Measurements from ENCODE around the gene NCBP3. TPM values are rescaled to one million over a fixed set of nuclear protein-coding genes. Genes with fewer than 3 reads are reported as not detected.
A peak's percentile ranks its signal among the peaks of the same experiment; 100 is the strongest.

The NCBP3 gene
- total and polyA plus RNA-seq, 2 of the 4 experiments (the other 2 are of a cell fraction), result 10.8 to 13.5 TPM

DNA sequence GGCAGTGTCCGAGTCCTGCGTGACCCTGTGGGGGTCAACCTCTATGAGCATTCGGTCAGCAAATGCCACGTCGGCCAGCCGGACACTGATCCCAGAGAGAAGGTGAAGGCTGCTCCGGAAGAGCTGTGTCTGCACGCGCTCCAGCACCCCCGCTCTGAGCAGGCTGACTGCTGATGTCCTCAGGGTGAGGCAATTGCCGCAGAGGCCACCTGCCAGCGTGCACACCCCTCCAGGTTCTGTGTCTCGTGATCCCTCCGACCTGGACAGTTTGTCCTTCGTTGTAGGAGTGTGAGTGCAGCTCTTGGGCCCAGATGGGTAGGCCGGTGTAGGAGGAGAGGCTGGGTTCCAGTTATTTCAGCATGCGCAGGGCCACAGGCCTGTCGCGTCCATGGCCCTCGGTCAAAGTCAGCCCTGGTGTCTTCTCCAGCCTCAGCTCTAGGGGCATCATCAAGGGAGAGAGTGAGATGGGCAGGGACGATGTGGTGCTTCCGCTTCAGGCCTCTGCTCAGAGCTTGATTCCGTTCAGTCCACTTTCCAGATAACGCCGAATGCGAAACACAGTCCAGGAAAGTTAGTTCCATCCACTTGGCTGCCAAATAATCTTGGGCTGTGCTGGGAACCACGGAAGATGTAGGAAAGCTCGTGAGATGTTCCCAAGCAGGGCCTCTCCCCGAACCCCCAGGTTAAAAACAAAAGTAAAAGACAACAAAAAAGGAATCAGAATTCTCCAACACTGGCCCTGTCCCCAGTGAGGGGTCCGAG, 15.1 kb upstream of the NCBP3 start:
- H3K4me2 ChIP-seq (ENCODE audit: low read depth, low read length), result no peak overlapping the region
- no peaks in the 10 kb centered on the region for H3K9me3 ChIP-seq (ENCODE audit: control insufficient read depth, insufficient read depth, low read length)
- DNase-seq (no peak), ATAC-seq (ENCODE audit: low read depth) (no peak)
- no peak overlapping the region for H3K14ac ChIP-seq (replicated peaks; ENCODE audit: low read depth, low read length)
- H4K91ac ChIP-seq (ENCODE audit: insufficient read depth, low read depth, low read length), result no peak overlapping the region
- TF ChIP-seq, protein P1, sequence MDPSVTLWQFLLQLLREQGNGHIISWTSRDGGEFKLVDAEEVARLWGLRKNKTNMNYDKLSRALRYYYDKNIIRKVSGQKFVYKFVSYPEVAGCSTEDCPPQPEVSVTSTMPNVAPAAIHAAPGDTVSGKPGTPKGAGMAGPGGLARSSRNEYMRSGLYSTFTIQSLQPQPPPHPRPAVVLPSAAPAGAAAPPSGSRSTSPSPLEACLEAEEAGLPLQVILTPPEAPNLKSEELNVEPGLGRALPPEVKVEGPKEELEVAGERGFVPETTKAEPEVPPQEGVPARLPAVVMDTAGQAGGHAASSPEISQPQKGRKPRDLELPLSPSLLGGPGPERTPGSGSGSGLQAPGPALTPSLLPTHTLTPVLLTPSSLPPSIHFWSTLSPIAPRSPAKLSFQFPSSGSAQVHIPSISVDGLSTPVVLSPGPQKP (IDR thresholded peaks at IDR 0.05; ENCODE audit: borderline replicate concordance, low read depth, low read length), result no peak
- TF ChIP-seq CEBPB (IDR thresholded peaks at IDR 0.05; ENCODE audit: low read depth, low read length), result no peak
- TF ChIP-seq RAD21 (IDR thresholded peaks at IDR 0.05; ENCODE audit: low read length), result no peak
- no peak for TF ChIP-seq RFX5 (IDR thresholded peaks at IDR 0.05; ENCODE audit: low read depth, low read length)
- no peak for TF ChIP-seq BHLHE40 (IDR thresholded peaks at IDR 0.05; ENCODE audit: low read depth, low read length)
- TF ChIP-seq SMC3 (IDR thresholded peaks at IDR 0.05; ENCODE audit: low read depth, low read length), result no peak
- TF ChIP-seq CHD1 (IDR thresholded peaks at IDR 0.05; ENCODE audit: low read depth, low read length), result no peak
- TF ChIP-seq POLR2A (IDR thresholded peaks at IDR 0.05; ENCODE audit: low read depth, low read length), result no peak
- no peak for TF ChIP-seq NFE2L2 (IDR thresholded peaks at IDR 0.05; ENCODE audit: low read depth, low read length)
- no peak overlapping the region for H2BK20ac ChIP-seq (ENCODE audit: low read depth, low read length)
- H4K8ac ChIP-seq (ENCODE audit: low read depth in 2 of 2, low read length in 2 of 2), result no peak overlapping the region
- intact Hi-C loops (cut with micrococcal nuclease) (loop anchor here (10.0 kb wide), 1 partner anchor 214 kb away; no protein-coding TSS in a partner anchor), in situ Hi-C loops (cut with MboI; ENCODE audit: low sequenced_read_pairs) (no loop called here), dilution Hi-C loops (cut with HindIII; ENCODE audit: low sequenced_read_pairs, unreplicated experiment) (no loop called here)
- no peaks in the 10 kb centered on the region for H3K79me1 ChIP-seq (ENCODE audit: low read depth in 1 of 2, low read length in 2 of 2)
- H4K20me1 ChIP-seq (ENCODE audit: insufficient read depth, low read length), result no peaks in the 10 kb centered on the region
- ChIA-PET CTCF (interaction anchor here (0.7 kb wide), 1 partner anchor 53 kb away, joined by 3 read pairs; no protein-coding TSS in a partner anchor), POLR2A (ENCODE audit: unreplicated experiment) (no interaction called here)
- no peak overlapping the region for H2AFZ ChIP-seq (replicated peaks; ENCODE audit: low read length, poor library complexity)
- no peak overlapping the region for H3K18ac ChIP-seq (ENCODE audit: low read depth, low read length)
- no peak overlapping the region for H2BK15ac ChIP-seq (ENCODE audit: low read depth, low read length)
- no peak overlapping the region for H3K9ac ChIP-seq (ENCODE audit: low read depth, low read length)
- no peak overlapping the region for H3K27ac ChIP-seq (ENCODE audit: insufficient read depth, low read length)
- no peak overlapping the region for H4K5ac ChIP-seq (ENCODE audit: low read depth, low read length)
- H2BK120ac ChIP-seq (ENCODE audit: low read depth, low read length), result no peak overlapping the region
- no peak overlapping the region for H3K4me3 ChIP-seq (ENCODE audit: insufficient read depth, low read depth, low read length)
- H2AK5ac ChIP-seq (ENCODE audit: low read depth, low read length), result no peak overlapping the region
- H3K56ac ChIP-seq (ENCODE audit: extremely low read depth, insufficient read depth, low read length), result no peak overlapping the region
- no peak overlapping the region for H3K4ac ChIP-seq (ENCODE audit: low read depth, low read length)
- H3K4me1 ChIP-seq (ENCODE audit: control insufficient read depth, insufficient read depth, low read length), result no peaks in the 10 kb centered on the region
- H2BK5ac ChIP-seq (ENCODE audit: low read depth, low read length, poor library complexity, severe bottlenecking), result no peak overlapping the region
- BruUV-seq (replicated peaks), result no TSS peak
- WGBS, 2 experiments (ENCODE audit: extremely low coverage in 2 of 2, insufficient read length in 1 of 2), result 92% methylated on average over 17 of the region's 30 CpGs; no CpG with 5 or more reads in 1 of the 2 experiments
- no peaks in the 10 kb centered on the region for H3K9me1 ChIP-seq (ENCODE audit: insufficient read depth, low read length)
- H2AK9ac ChIP-seq (replicated peaks; ENCODE audit: low read depth, low read length, poor library complexity), result peak overlapping the region; percentile 65
- H3K27me3 ChIP-seq (ENCODE audit: control insufficient read depth, insufficient read depth, low read length), result no peaks in the 10 kb centered on the region
- peaks cover 11% of the 10 kb centered on the region for H3K36me3 ChIP-seq (ENCODE audit: control insufficient read depth, insufficient read depth, low read length)
- H3K23ac ChIP-seq (ENCODE audit: low read depth, low read length), result no peak overlapping the region

Data from IMR-90 (cell line).